SK-N-SH treated with all-trans-retinoic acid at 6 μM for 48 hours (cell line): ENCODE results near the gene SLC44A5.

ENCODE experiments used
- ARNTL ChIP-seq: fragments of 450-650 bp; formaldehyde crosslinking; IDR thresholded peaks from 2 replicates; pipeline ENCODE4 v1.5.0; 2020; ENCODE audit warnings: low read depth, mild to moderate bottlenecking, moderate library complexity, borderline replicate concordance
- CSDC2 ChIP-seq: fragments of 250-450 bp; sonication (Bioruptor Pico); IDR thresholded peaks from 2 replicates; pipeline ENCODE4 v1.5.0; 2020; ENCODE audit warnings: mild to moderate bottlenecking, moderate library complexity
- ESRRG ChIP-seq: fragments of 250-450 bp; sonication (Bioruptor Pico); IDR thresholded peaks from 2 replicates; pipeline ENCODE4 v1.6.1; 2021; ENCODE audit warnings: mild to moderate bottlenecking
- ISL1 ChIP-seq: fragments of 250-450 bp; sonication (Bioruptor Pico); IDR thresholded peaks from 2 replicates; pipeline ENCODE4 v2.1.2; 2022; ENCODE audit warnings: mild to moderate bottlenecking, moderate library complexity
- OSR1 ChIP-seq: fragments of 250-450 bp; sonication (Bioruptor Pico); IDR thresholded peaks from 2 replicates; pipeline ENCODE4 v1.8.0; 2022; ENCODE audit warnings: moderate library complexity, mild to moderate bottlenecking, inconsistent platforms
- TOX ChIP-seq: fragments of 250-450 bp; sonication (Bioruptor Pico); IDR thresholded peaks from 2 replicates; pipeline ENCODE4 v1.8.0; 2021; ENCODE audit warnings: mild to moderate bottlenecking, moderate library complexity, borderline replicate concordance
- ZFP3 ChIP-seq: fragments of 250-450 bp; sonication (Bioruptor Pico); IDR thresholded peaks from 2 replicates; pipeline ENCODE4 v1.5.0; 2020; ENCODE audit warnings: mild to moderate bottlenecking, moderate library complexity
- ZFP30 ChIP-seq: fragments of 450-650 bp; formaldehyde crosslinking; IDR thresholded peaks from 2 replicates; pipeline ENCODE4 v1.5.0; 2022; ENCODE audit warnings: mild to moderate bottlenecking, moderate library complexity
- ZNF70 ChIP-seq: fragments of 450-650 bp; formaldehyde crosslinking; IDR thresholded peaks from 2 replicates; pipeline ENCODE4 v1.5.0; 2020; ENCODE audit warnings: mild to moderate bottlenecking, moderate library complexity
- ZNF8 ChIP-seq: fragments of 450-650 bp; formaldehyde crosslinking; IDR thresholded peaks from 2 replicates; pipeline ENCODE4 v1.5.0; 2020; ENCODE audit warnings: mild to moderate bottlenecking, moderate library complexity
- TF ChIP-seq, protein P1 (sequence below): fragments of 250-450 bp; sonication (Bioruptor Pico); IDR thresholded peaks from 2 replicates; pipeline ENCODE4 v1.8.0; 2020; ENCODE audit warnings: mild to moderate bottlenecking, moderate library complexity, borderline replicate concordance
- TF ChIP-seq, protein P2 (sequence below): fragments of 250-450 bp; sonication (Bioruptor Pico); IDR thresholded peaks from 2 replicates; pipeline ENCODE4 v1.5.1; 2020; ENCODE audit warnings: low read depth, mild to moderate bottlenecking, moderate library complexity

DNA sequence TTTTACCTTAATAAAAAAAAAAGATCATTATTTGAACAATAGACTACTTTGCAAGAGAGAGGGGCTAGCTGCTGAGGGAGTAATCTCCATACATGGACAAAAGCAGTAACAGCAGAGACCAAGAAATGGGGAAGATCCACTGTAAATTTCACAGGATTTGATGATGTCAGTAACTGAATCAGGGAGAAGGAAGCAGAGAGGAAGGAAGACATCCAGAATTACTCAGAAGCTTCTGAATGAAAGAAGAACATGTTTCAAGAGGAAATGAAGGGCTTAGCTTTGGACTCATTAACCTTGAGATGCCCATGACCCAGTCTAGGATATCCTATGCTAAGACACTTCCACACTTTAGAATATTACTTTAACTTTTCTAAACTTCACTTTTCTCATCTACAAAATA lies 60.4 kb downstream of the SLC44A5 start:
- TF ChIP-seq ISL1 (CRISPR knock-in tag): no peak
- TF ChIP-seq, protein P1, sequence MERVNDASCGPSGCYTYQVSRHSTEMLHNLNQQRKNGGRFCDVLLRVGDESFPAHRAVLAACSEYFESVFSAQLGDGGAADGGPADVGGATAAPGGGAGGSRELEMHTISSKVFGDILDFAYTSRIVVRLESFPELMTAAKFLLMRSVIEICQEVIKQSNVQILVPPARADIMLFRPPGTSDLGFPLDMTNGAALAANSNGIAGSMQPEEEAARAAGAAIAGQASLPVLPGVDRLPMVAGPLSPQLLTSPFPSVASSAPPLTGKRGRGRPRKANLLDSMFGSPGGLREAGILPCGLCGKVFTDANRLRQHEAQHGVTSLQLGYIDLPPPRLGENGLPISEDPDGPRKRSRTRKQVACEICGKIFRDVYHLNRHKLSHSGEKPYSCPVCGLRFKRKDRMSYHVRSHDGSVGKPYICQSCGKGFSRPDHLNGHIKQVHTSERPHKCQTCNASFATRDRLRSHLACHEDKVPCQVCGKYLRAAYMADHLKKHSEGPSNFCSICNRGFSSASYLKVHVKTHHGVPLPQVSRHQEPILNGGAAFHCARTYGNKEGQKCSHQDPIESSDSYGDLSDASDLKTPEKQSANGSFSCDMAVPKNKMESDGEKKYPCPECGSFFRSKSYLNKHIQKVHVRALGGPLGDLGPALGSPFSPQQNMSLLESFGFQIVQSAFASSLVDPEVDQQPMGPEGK: no peak
- TF ChIP-seq ZNF8 (CRISPR knock-in tag): no peak
- TF ChIP-seq ZNF70 (CRISPR knock-in tag): no peak
- no peak for TF ChIP-seq ESRRG
- no peak for TF ChIP-seq ZFP30 (CRISPR knock-in tag)
- TF ChIP-seq TOX: no peak
- TF ChIP-seq CSDC2 (CRISPR knock-in tag): no peak
- no peak for TF ChIP-seq ZFP3 (CRISPR knock-in tag)
- TF ChIP-seq, protein P2, sequence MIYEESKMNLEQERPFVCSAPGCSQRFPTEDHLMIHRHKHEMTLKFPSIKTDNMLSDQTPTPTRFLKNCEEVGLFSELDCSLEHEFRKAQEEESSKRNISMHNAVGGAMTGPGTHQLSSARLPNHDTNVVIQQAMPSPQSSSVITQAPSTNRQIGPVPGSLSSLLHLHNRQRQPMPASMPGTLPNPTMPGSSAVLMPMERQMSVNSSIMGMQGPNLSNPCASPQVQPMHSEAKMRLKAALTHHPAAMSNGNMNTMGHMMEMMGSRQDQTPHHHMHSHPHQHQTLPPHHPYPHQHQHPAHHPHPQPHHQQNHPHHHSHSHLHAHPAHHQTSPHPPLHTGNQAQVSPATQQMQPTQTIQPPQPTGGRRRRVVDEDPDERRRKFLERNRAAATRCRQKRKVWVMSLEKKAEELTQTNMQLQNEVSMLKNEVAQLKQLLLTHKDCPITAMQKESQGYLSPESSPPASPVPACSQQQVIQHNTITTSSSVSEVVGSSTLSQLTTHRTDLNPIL (CRISPR knock-in tag): no peak
- TF ChIP-seq ARNTL: no peak
- TF ChIP-seq OSR1: no peak
